ENCODE data around the gene SURF2. TPM values are rescaled to one million over a fixed set of nuclear protein-coding genes. Genes with fewer than 3 reads are reported as not detected.

SURF2 gene
- total RNA-seq: 22.6 TPM

GRCh38 chr9:133356391-133357091, at the start of gene SURF2, which contains the start of gene SURF1:
Gene SURF2, plus strand, starts transcription at chr9:133356550. Its CDS starts 43 bp downstream, at chr9:133356593.
Gene SURF1, minus strand, starts transcription at chr9:133356487. Its CDS starts 34 bp downstream, at chr9:133356453.

GRCh38 chr9:133335924-133336811, 20.2 kb upstream of the SURF2 start, which contains the start of gene SURF6:
Gene SURF6, minus strand, starts transcription at chr9:133336188. Its CDS starts 56 bp downstream, at chr9:133336132.

GRCh38 chr9:133347985-133348717, 8.2 kb upstream of the SURF2 start, which contains the start of the genes MED22 and RPL7A:
Gene MED22, minus strand, starts transcription at chr9:133348131. Its CDS starts 1,469 bp downstream, at chr9:133346662.
Gene RPL7A, plus strand, starts transcription at chr9:133348218. Its CDS starts 26 bp downstream, at chr9:133348244.

GRCh38 chr9:133375724-133376654, 19.6 kb downstream of the SURF2 start, which contains the start of the genes STKLD1 and SURF4:
Gene STKLD1, plus strand, starts transcription at chr9:133376366. Its CDS starts 108 bp downstream, at chr9:133376474.
Gene SURF4, minus strand, starts transcription at chr9:133376060. Its CDS starts 91 bp downstream, at chr9:133375969.

Small RNA genes lying within 50 kb of the gene (small RNA-seq; reads per million reads assigned to genes)
- gene RF00019 (ENCODE audit: low replicate concordance) (not detected), gene SNORD24 (ENCODE audit: low replicate concordance) (not detected), gene SNORD36A (ENCODE audit: low replicate concordance) (not detected), gene SNORD36B (ENCODE audit: low replicate concordance) (not detected), gene SNORD36C (ENCODE audit: low replicate concordance) (not detected)

Other genes starting within 250 kb of the SURF2 start
- gene RALGDS, start 235.3 kb upstream of the SURF2 start, total RNA-seq: 42.4 TPM
- 5.6 TPM for gene GBGT1, start 192.6 kb upstream of the SURF2 start, total RNA-seq
- gene OBP2B, start 147.3 kb upstream of the SURF2 start, total RNA-seq: not detected
- gene ABO, start 81.3 kb upstream of the SURF2 start, total RNA-seq: 5.1 TPM
- gene SURF6, start 20.4 kb upstream of the SURF2 start, total RNA-seq: 18.0 TPM
- 27.1 TPM for gene MED22, start 8.4 kb upstream of the SURF2 start, total RNA-seq
- 1,659 TPM for gene RPL7A, start 8.3 kb upstream of the SURF2 start, total RNA-seq
- gene SURF1, start 63 bp upstream of the SURF2 start, total RNA-seq: 29.8 TPM
- gene SURF4, start 19.5 kb downstream of the SURF2 start, total RNA-seq: 148 TPM
- 2.0 TPM for gene STKLD1, start 19.8 kb downstream of the SURF2 start, total RNA-seq
- gene REXO4, start 61.5 kb downstream of the SURF2 start, total RNA-seq: 15.8 TPM
- 6.0 TPM for gene ADAMTS13, start 65.8 kb downstream of the SURF2 start, total RNA-seq
- gene CACFD1, start 103.4 kb downstream of the SURF2 start, total RNA-seq: 23.3 TPM
- gene SLC2A6, start 122.5 kb downstream of the SURF2 start, total RNA-seq: 4.0 TPM
- gene MYMK, start 168.4 kb downstream of the SURF2 start, total RNA-seq: 2.8 TPM
- 8.9 TPM for gene ADAMTSL2, start 178.2 kb downstream of the SURF2 start, total RNA-seq